BJ (cell line): ENCODE results near the gene TSPAN15. TPM values are rescaled to one million over a fixed set of nuclear protein-coding genes. Genes with fewer than 3 reads are reported as not detected.

ENCODE experiments used
- CTCF ChIA-PET: fragments of 350-600 bp; formaldehyde crosslinking; extraction: SDS; loops from one replicate; lab custom pipeline; 2021; ENCODE audit warnings: antibody characterized with exemption, inconsistent platforms; lab: Yijun Ruan, JAX
- POLR2A ChIA-PET: fragments of 300-600 bp; sonication (Branson Sonifier 250); formaldehyde crosslinking; extraction: SDS; loops from one replicate; lab custom pipeline; 2021; ENCODE audit warnings: antibody characterized with exemption; lab: Charles Lee
- DNase-seq: peaks from one replicate; pipeline ENCODE4 v3.0.0-alpha.2; 2011; ENCODE audit warnings: low read depth
- H3K27me3 ChIP-seq: 2 replicates; pipeline ENCODE4 v1.6.0; 2011; ENCODE audit warnings: low read length; ENCODE audit not compliant: control insufficient read depth, insufficient read depth
- H3K36me3 ChIP-seq: 2 replicates; pipeline ENCODE4 v1.5.1; 2011; ENCODE audit warnings: low read length; ENCODE audit not compliant: control insufficient read depth, insufficient read depth
- H3K4me3 ChIP-seq: 2 replicates; pipeline ENCODE4 v1.5.1; 2011; ENCODE audit warnings: low read depth, mild to moderate bottlenecking, control low read depth, low read length
- CTCF ChIP-seq: IDR thresholded peaks from 2 replicates; pipeline ENCODE4 v1.5.1; 2011; ENCODE audit warnings: low read depth, mild to moderate bottlenecking, control low read depth, inconsistent platforms, low read length, moderate library complexity; ENCODE audit not compliant: insufficient read depth
- polyA plus RNA-seq: library from polyadenylated mRNA; depleted of rRNA; stranded (reverse); fragments of >200 nt; gene quantifications from 2 replicates; pipeline ENCODE4 v1.2.3, GENCODE V29; 2011

The TSPAN15 gene
- polyA plus RNA-seq, 1 experiment: 0.94 TPM

DNA sequence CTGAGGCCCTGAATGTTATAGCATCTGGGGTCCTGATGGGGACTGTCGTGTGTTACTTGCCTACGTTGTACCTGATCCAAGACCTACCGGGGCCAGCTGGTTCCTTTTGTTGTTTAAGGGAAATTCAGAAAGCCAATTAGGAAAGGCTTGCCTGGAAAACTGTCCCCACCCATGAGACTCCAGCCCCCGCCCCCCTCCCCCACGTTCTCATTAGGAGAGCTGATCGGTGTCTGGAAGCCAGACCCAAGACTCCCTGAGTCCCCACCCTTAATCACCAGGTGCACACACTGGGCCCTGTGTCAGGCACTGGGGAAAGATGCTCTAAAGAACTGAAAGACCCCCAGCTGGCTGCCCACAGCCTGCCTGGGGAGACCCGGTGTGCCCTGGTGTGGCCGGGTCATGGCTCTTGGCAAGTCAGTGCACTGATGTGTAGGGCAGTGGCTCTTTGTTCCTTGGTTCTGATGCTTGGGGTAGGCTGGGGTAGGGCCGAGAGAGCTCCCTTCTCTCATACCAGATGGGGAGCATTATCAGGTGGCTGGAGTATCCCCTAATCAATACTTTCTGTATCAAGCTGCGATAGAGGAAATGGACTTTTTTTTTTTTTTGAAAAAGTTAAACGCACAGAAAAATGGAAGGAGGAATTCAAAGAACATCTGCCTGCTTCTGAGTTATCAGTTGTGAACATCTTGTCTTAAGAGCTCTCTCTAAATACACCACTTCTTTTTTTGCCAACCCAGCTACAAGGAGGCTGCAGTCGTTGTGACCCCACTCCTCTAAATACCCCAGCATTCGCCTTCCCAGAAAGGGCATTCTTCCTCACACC lies 16.9 kb downstream of the TSPAN15 start:
- DNase-seq: no peak
- Histone ChIP-seq H3K36me3 (no peaks in the 10 kb centered on the region), H3K4me3 (no peak overlapping the region), H3K27me3 (peaks cover 2% of the 10 kb centered on the region; the same call in 1 of the 2 replicates)
- POLR2A ChIA-PET: no interaction called here
- CTCF ChIA-PET: interaction anchor here (0.6 to 1.2 kb wide), 5 partner anchors 11 to 242 kb away, joined by 3 to 6 read pairs (median 4); no protein-coding TSS in a partner anchor
- no peak for TF ChIP-seq CTCF

GRCh38 chr10:69468751-69469089 lies 17.5 kb downstream of the TSPAN15 start:
- no peak for DNase-seq
- no peak for TF ChIP-seq CTCF
- ChIA-PET CTCF (interaction anchor here (0.6 to 1.2 kb wide), 3 partner anchors 30 to 169 kb away, joined by 4 to 6 read pairs (median 4); no protein-coding TSS in a partner anchor), POLR2A (no interaction called here)
- no peaks in the 10 kb centered on the region for H3K36me3 ChIP-seq
- H3K27me3 ChIP-seq: peaks cover 2% of the 10 kb centered on the region; the same call in 1 of the 2 replicates
- no peak overlapping the region for H3K4me3 ChIP-seq

- ChIA-PET CTCF (interaction anchor here (0.8 kb wide), 1 partner anchor 25 kb away, joined by 3 read pairs; no protein-coding TSS in a partner anchor), POLR2A (no interaction called here)
These were observed 18.7 kb downstream of the TSPAN15 start for GRCh38 chr10:69469976-69470375.

GRCh38 chr10:69470463-69471384 lies 19.5 kb downstream of the TSPAN15 start:
- Histone ChIP-seq H3K4me3 (no peak overlapping the region), H3K36me3 (no peaks in the 10 kb centered on the region), H3K27me3 (peaks cover 2% of the 10 kb centered on the region; the same call in 1 of the 2 replicates)
- DNase-seq: no peak
- ChIA-PET CTCF (interaction anchor here (0.7 kb wide), 1 partner anchor 22 kb away, joined by 4 read pairs; no protein-coding TSS in a partner anchor), POLR2A (no interaction called here)
- no peak for TF ChIP-seq CTCF

More at GRCh38 chr10:69469976-69470375, 18.7 kb downstream of the TSPAN15 start:
- no peak for DNase-seq
- no peak for TF ChIP-seq CTCF
- H3K27me3 ChIP-seq: peaks cover 2% of the 10 kb centered on the region; the same call in 1 of the 2 replicates
- H3K4me3 ChIP-seq: no peak overlapping the region
- H3K36me3 ChIP-seq: no peaks in the 10 kb centered on the region
